ENCODE data around the gene PANK2. TPM values are rescaled to one million over a fixed set of nuclear protein-coding genes. Genes with fewer than 3 reads are reported as not detected.

PANK2 gene
- total RNA-seq, 2 experiments from 2014 or later, result 49.0 to 51.1 TPM

- H3K9me3 Mint-ChIP-seq, result no peaks in the 10 kb centered on the region
- H3K4me1 ChIP-seq (ENCODE audit: insufficient read depth, low read length), result peaks cover 53% of the 10 kb centered on the region
- TF ChIP-seq, protein P1, sequence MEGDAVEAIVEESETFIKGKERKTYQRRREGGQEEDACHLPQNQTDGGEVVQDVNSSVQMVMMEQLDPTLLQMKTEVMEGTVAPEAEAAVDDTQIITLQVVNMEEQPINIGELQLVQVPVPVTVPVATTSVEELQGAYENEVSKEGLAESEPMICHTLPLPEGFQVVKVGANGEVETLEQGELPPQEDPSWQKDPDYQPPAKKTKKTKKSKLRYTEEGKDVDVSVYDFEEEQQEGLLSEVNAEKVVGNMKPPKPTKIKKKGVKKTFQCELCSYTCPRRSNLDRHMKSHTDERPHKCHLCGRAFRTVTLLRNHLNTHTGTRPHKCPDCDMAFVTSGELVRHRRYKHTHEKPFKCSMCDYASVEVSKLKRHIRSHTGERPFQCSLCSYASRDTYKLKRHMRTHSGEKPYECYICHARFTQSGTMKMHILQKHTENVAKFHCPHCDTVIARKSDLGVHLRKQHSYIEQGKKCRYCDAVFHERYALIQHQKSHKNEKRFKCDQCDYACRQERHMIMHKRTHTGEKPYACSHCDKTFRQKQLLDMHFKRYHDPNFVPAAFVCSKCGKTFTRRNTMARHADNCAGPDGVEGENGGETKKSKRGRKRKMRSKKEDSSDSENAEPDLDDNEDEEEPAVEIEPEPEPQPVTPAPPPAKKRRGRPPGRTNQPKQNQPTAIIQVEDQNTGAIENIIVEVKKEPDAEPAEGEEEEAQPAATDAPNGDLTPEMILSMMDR (IDR thresholded peaks at IDR 0.05), result no peak
Measured at GRCh38 chr20:3890398-3890751, 1.2 kb downstream of the PANK2 start.

DNA sequence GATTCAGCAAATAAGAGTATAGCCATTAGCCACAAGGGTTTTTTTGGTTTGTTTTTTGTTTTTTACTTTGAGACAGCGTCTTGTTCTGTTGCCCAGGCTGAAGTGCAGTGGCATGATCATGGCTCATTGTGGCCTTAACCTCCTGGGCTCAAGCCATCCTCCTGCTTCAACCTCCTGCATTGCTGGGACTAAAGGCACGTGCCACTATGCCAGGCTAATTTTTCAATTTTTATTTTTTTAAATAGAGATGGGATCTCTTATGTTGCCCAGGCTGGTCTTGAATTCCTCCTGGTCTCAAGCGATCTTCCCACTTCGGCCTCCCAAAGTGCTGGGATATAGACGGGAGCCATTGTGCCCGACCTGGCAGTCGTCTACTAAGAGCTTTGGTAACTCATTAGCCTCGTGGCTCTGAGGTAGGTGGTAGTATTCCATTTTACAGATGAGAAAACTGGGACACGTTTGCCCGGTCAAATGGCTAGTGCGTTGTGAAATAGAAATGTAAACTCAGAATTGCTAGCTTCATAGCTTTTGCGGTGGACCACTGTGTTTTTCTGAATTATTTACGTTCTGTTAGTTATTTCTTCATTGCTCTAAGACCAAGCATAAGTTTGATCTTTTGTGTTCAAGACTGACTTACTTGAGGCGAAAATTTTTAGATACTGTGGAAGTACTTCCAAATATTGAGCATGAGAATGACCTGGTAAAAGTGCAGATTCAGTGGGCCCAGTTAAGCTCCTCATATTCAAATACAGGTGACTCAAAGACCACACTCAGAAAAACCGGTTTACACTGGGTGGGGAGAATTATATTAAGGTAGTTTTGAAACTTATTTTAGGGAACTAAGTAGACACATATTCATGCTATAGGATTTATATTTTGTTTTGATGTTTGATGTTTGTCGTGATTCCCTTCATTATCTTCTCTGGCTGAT, 2.1 kb downstream of the PANK2 start:
- DNase-seq (no peak), ATAC-seq (ENCODE audit: poor library complexity) (no peak)
- CTCF ChIA-PET, result interaction anchor here (1.1 to 3.3 kb wide), 4 partner anchors 71 to 194 kb away, joined by 3 to 10 read pairs (median 5); partner anchors contain the start of gene AP5S1
- TF ChIP-seq, protein P1 (IDR thresholded peaks at IDR 0.05), result no peak
- Mint-ChIP-seq H3K27ac (peak overlapping the region; percentile 94), H3K9me3 (no peaks in the 10 kb centered on the region), H3K4me3 (peak overlapping the region; percentile 98), H3K4me1 (ENCODE audit: low read depth) (peaks cover 73% of the 10 kb centered on the region), H3K27me3 (no peaks in the 10 kb centered on the region), H3K36me3 (ENCODE audit: low read depth) (peaks cover 54% of the 10 kb centered on the region)
- intact Hi-C loops (cut with DNase I, micrococcal nuclease), result loop anchor here (1.0 to 10.0 kb wide), 5 partner anchors 16 to 280 kb away; partner anchors contain the start of gene RNF24 (in 1 of the 2)
- H3K27me3 ChIP-seq (ENCODE audit: control insufficient read depth in 1 of 2, insufficient read depth in 2 of 2, low read length in 2 of 2), result no peaks in the 10 kb centered on the region
- H3K4me1 ChIP-seq (ENCODE audit: insufficient read depth, low read length), result peaks cover 58% of the 10 kb centered on the region
- H3K4me3 ChIP-seq (ENCODE audit: low read length), result peak overlapping the region; percentile 90
- H3K27ac ChIP-seq (ENCODE audit: low read depth in 1 of 2, low read length in 2 of 2), result peak overlapping the region in 1 of 2 donors; percentile 11
- peaks cover 5% of the 10 kb centered on the region for H3K36me3 ChIP-seq (ENCODE audit: insufficient read depth, low read length)
- POLR2A ChIA-PET, result interaction anchor here (0.5 to 1.4 kb wide), 6 partner anchors 7 to 194 kb away, joined by 3 to 5 read pairs (median 3); partner anchors contain the start of gene ADISSP
- no peaks in the 10 kb centered on the region for H3K9me3 ChIP-seq (ENCODE audit: control insufficient read depth in 1 of 2, insufficient read depth in 1 of 2, low read length in 2 of 2)

More at GRCh38 chr20:3890398-3890751, 1.2 kb downstream of the PANK2 start:
- peak overlapping the region; percentile 80 to 85 for H3K27ac ChIP-seq (ENCODE audit: low read depth in 1 of 2, low read length in 2 of 2)
- no peaks in the 10 kb centered on the region for H3K27me3 Mint-ChIP-seq
- peaks cover 5% of the 10 kb centered on the region for H3K36me3 ChIP-seq (ENCODE audit: insufficient read depth, low read length)
- peak overlapping the region; percentile 94 for H3K27ac Mint-ChIP-seq
- H3K9me3 ChIP-seq (ENCODE audit: control insufficient read depth in 1 of 2, insufficient read depth in 1 of 2, low read length in 2 of 2), result no peaks in the 10 kb centered on the region
- H3K27me3 ChIP-seq (ENCODE audit: control insufficient read depth in 1 of 2, insufficient read depth in 2 of 2, low read length in 2 of 2), result no peaks in the 10 kb centered on the region
- DNase-seq (peak in 1 of 14 experiments; percentile 28), ATAC-seq (ENCODE audit: poor library complexity) (no peak)
- peak overlapping the region; percentile 90 for H3K4me3 ChIP-seq (ENCODE audit: low read length)
- intact Hi-C loops (cut with DNase I, micrococcal nuclease), result loop anchor here (1.0 to 10.0 kb wide), 5 partner anchors 17 to 280 kb away; partner anchors contain the start of gene RNF24 (in 1 of the 2)
- H3K4me3 Mint-ChIP-seq, result peak overlapping the region; percentile 98
- H3K4me1 Mint-ChIP-seq (ENCODE audit: low read depth), result peaks cover 75% of the 10 kb centered on the region
- CTCF ChIA-PET, result interaction anchor here (1.4 kb wide), 1 partner anchor 195 kb away, joined by 6 read pairs; no protein-coding TSS in a partner anchor
- POLR2A ChIA-PET, result interaction anchor here (0.5 to 1.4 kb wide), 7 partner anchors 8 to 195 kb away, joined by 3 to 8 read pairs (median 4); no protein-coding TSS in a partner anchor
- H3K36me3 Mint-ChIP-seq (ENCODE audit: low read depth), result peaks cover 50% of the 10 kb centered on the region

DNA sequence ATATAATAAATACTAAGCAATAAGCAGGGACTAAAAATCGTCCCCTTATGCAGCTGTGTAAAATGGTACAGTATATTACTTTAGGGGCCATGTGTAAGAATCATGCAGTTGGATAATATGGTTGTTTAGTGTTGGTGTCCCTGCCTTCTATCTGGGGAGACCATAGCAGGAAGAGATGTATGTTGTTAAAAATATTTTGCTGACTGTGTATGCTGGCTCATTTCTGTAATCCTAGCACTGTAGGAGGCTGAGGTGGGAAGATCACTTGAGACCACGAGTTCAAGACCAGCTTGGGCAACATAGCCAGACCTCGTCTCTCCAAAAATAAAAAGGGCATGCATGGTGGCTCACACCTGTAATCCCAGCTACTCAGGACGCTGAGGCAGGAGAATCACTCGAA, 5.6 kb downstream of the PANK2 start:
- ATAC-seq (ENCODE audit: poor library complexity) (no peak), DNase-seq (no peak)
- Histone ChIP-seq H3K27me3 (ENCODE audit: control insufficient read depth in 1 of 2, insufficient read depth in 2 of 2, low read length in 2 of 2) (no peaks in the 10 kb centered on the region), H3K36me3 (ENCODE audit: insufficient read depth, low read length) (peaks cover 5% of the 10 kb centered on the region), H3K4me1 (ENCODE audit: insufficient read depth, low read length) (peaks cover 75% of the 10 kb centered on the region), H3K27ac (ENCODE audit: low read depth in 1 of 2, low read length in 2 of 2) (no peak overlapping the region), H3K4me3 (ENCODE audit: low read length) (no peak overlapping the region), H3K9me3 (ENCODE audit: control insufficient read depth in 1 of 2, insufficient read depth in 1 of 2, low read length in 2 of 2) (no peaks in the 10 kb centered on the region)
- TF ChIP-seq, protein P1 (IDR thresholded peaks at IDR 0.05), result no peak
- peaks cover 41% of the 10 kb centered on the region for H3K36me3 Mint-ChIP-seq (ENCODE audit: low read depth)
- peak overlapping the region; percentile 77 for H3K27ac Mint-ChIP-seq
- POLR2A ChIA-PET, result interaction anchor here (0.6 to 1.1 kb wide), 2 partner anchors 25 to 191 kb away, joined by 3 to 4 read pairs; no protein-coding TSS in a partner anchor
- peak overlapping the region; percentile 23 for H3K4me3 Mint-ChIP-seq
- CTCF ChIA-PET, result interaction anchor here (3.3 kb wide), 1 partner anchor 190 kb away, joined by 10 read pairs; no protein-coding TSS in a partner anchor
- no peaks in the 10 kb centered on the region for H3K27me3 Mint-ChIP-seq
- no peaks in the 10 kb centered on the region for H3K9me3 Mint-ChIP-seq
- intact Hi-C loops (cut with DNase I, micrococcal nuclease), result loop anchor here in 1 of 2 experiments (10.0 kb wide), 1 partner anchor 120 kb away; the partner anchor contains the start of gene RNF24
- H3K4me1 Mint-ChIP-seq (ENCODE audit: low read depth), result peaks cover 88% of the 10 kb centered on the region
